IMR-90 (cell line): ENCODE results near the gene ANKRD24. TPM values are rescaled to one million over a fixed set of nuclear protein-coding genes. Genes with fewer than 3 reads are reported as not detected.

Source experiments
- ATAC-seq: fragments of 200-7000 bp; cut with Tn5 transposase; 2 replicates; pipeline ENCODE4 v1.9.1; 2020; ENCODE audit warnings: low read depth, mild to moderate bottlenecking, moderate library complexity
- BruUV-seq: library from RNA; stranded (reverse); fragments of 400-500 nt; replicated peaks from 2 replicates; lab custom pipeline; 2021; lab: Mats Ljungman, UMichigan
- CTCF ChIA-PET: fragments of 300-600 bp; formaldehyde crosslinking; extraction: SDS; loops from one replicate; lab custom pipeline; 2021; ENCODE audit warnings: antibody characterized with exemption; lab: Yijun Ruan, JAX
- POLR2A ChIA-PET: fragments of 300-600 bp; sonication (Branson Sonifier 250); formaldehyde crosslinking; loops from one replicate; lab custom pipeline; 2022; ENCODE audit warnings: antibody characterized with exemption; ENCODE audit not compliant: unreplicated experiment; lab: Charles Lee
- DNase-seq: peaks from one replicate; pipeline ENCODE4 v3.0.0; 2013
- H2AFZ ChIP-seq: replicated peaks from 2 replicates; pipeline ENCODE3; 2013; ENCODE audit warnings: low read length, mild to moderate bottlenecking; ENCODE audit not compliant: poor library complexity
- H2AK5ac ChIP-seq: 2 replicates; pipeline ENCODE4 v1.6.1; 2013; ENCODE audit warnings: low read depth, low read length, inconsistent platforms
- H2AK9ac ChIP-seq: replicated peaks from 2 replicates; pipeline ENCODE3; 2013; ENCODE audit warnings: mild to moderate bottlenecking, low read depth, low read length, moderate library complexity; ENCODE audit not compliant: poor library complexity
- H2BK120ac ChIP-seq: 2 replicates; pipeline ENCODE4 v1.6.1; 2013; ENCODE audit warnings: low read depth, low read length, inconsistent platforms
- H2BK15ac ChIP-seq: 3 replicates; pipeline ENCODE4 v1.6.1; 2013; ENCODE audit warnings: low read depth, low read length, inconsistent platforms
- H2BK20ac ChIP-seq: 2 replicates; pipeline ENCODE4 v1.6.1; 2013; ENCODE audit warnings: low read depth, mild to moderate bottlenecking, inconsistent platforms, low read length, moderate library complexity
- H2BK5ac ChIP-seq: 2 replicates; pipeline ENCODE4 v1.6.1; 2013; ENCODE audit warnings: mild to moderate bottlenecking, low read depth, low read length, inconsistent platforms; ENCODE audit not compliant: poor library complexity, severe bottlenecking
- H3K14ac ChIP-seq: replicated peaks from 2 replicates; pipeline ENCODE4 v1.6.1; 2013; ENCODE audit warnings: low read depth, low read length, inconsistent platforms
- H3K18ac ChIP-seq: 2 replicates; pipeline ENCODE4 v1.6.1; 2013; ENCODE audit warnings: low read depth, low read length, control low read depth
- H3K23ac ChIP-seq: 2 replicates; pipeline ENCODE4 v1.6.1; 2013; ENCODE audit warnings: low read depth, low read length, inconsistent platforms
- H3K27ac ChIP-seq: 2 replicates; pipeline ENCODE4 v1.5.1; 2013; ENCODE audit warnings: mild to moderate bottlenecking, control low read depth, low read length; ENCODE audit not compliant: insufficient read depth
- H3K27me3 ChIP-seq: 2 replicates; pipeline ENCODE4 v1.6.1; 2013; ENCODE audit warnings: low read length; ENCODE audit not compliant: control insufficient read depth, insufficient read depth
- H3K36me3 ChIP-seq: 2 replicates; pipeline ENCODE4 v1.6.1; 2013; ENCODE audit warnings: low read length, mixed read lengths; ENCODE audit not compliant: control insufficient read depth, insufficient read depth
- H3K4ac ChIP-seq: 2 replicates; pipeline ENCODE4 v1.6.1; 2013; ENCODE audit warnings: low read depth, low read length, inconsistent platforms
- H3K4me1 ChIP-seq: 2 replicates; pipeline ENCODE4 v1.6.1; 2013; ENCODE audit warnings: low read length, mixed read lengths; ENCODE audit not compliant: control insufficient read depth, insufficient read depth
- H3K4me2 ChIP-seq: 2 replicates; pipeline ENCODE4 v1.6.1; 2013; ENCODE audit warnings: low read depth, mild to moderate bottlenecking, control low read depth, low read length, moderate library complexity
- H3K4me3 ChIP-seq: 2 replicates; pipeline ENCODE4 v1.5.1; 2013; ENCODE audit warnings: low read depth, mild to moderate bottlenecking, control low read depth, low read length, moderate library complexity; ENCODE audit not compliant: insufficient read depth
- H3K56ac ChIP-seq: 2 replicates; pipeline ENCODE4 v1.6.1; 2013; ENCODE audit warnings: low read length, inconsistent platforms; ENCODE audit not compliant: insufficient read depth; ENCODE audit errors: extremely low read depth
- H3K79me1 ChIP-seq, 2 experiments: 2 replicates each; pipeline ENCODE4 v1.6.1; 2013; ENCODE audit warnings: low read length in 2 of 2, inconsistent platforms in 1 of 2, low read depth in 1 of 2
- H3K9ac ChIP-seq: 2 replicates; pipeline ENCODE4 v1.6.1; 2013; ENCODE audit warnings: low read depth, low read length, control low read depth
- H3K9me1 ChIP-seq: 2 replicates; pipeline ENCODE4 v1.6.1; 2013; ENCODE audit warnings: low read length, inconsistent platforms; ENCODE audit not compliant: insufficient read depth
- H3K9me3 ChIP-seq: 2 replicates; pipeline ENCODE4 v1.6.1; 2013; ENCODE audit warnings: low read length; ENCODE audit not compliant: control insufficient read depth, insufficient read depth
- H4K20me1 ChIP-seq: 2 replicates; pipeline ENCODE4 v1.6.1; 2013; ENCODE audit warnings: low read length, inconsistent platforms; ENCODE audit not compliant: insufficient read depth
- H4K5ac ChIP-seq: 2 replicates; pipeline ENCODE4 v1.6.1; 2013; ENCODE audit warnings: mild to moderate bottlenecking, low read depth, low read length, control low read depth
- H4K8ac ChIP-seq, 2 experiments: 2 replicates each; pipeline ENCODE4 v1.6.1; 2013; ENCODE audit warnings: low read depth in 2 of 2, low read length in 2 of 2, control low read depth in 1 of 2, inconsistent platforms in 1 of 2
- H4K91ac ChIP-seq: 2 replicates; pipeline ENCODE4 v1.6.1; 2013; ENCODE audit warnings: low read depth, low read length, inconsistent platforms; ENCODE audit not compliant: insufficient read depth
- BHLHE40 ChIP-seq: fragments of 150-350 bp; IDR thresholded peaks from 2 replicates; pipeline ENCODE4 v1.6.1; 2016; ENCODE audit warnings: mild to moderate bottlenecking, low read depth, low read length
- CEBPB ChIP-seq: IDR thresholded peaks from 2 replicates; pipeline ENCODE4 v1.6.1; 2012; ENCODE audit warnings: low read depth, low read length, improper control_type of control experiment
- CHD1 ChIP-seq: IDR thresholded peaks from 2 replicates; pipeline ENCODE4 v1.6.1; 2012; ENCODE audit warnings: low read depth, low read length, improper control_type of control experiment
- FOS ChIP-seq: fragments of 150-350 bp; IDR thresholded peaks from 2 replicates; pipeline ENCODE4 v1.6.1; 2016; ENCODE audit warnings: low read depth, low read length
- MAFK ChIP-seq: IDR thresholded peaks from 2 replicates; pipeline ENCODE4 v1.6.1; 2012; ENCODE audit warnings: low read depth, low read length, improper control_type of control experiment
- MAZ ChIP-seq: IDR thresholded peaks from 2 replicates; pipeline ENCODE4 v1.6.1; 2012; ENCODE audit warnings: low read depth, mild to moderate bottlenecking, low read length, improper control_type of control experiment, moderate library complexity, borderline replicate concordance
- MXI1 ChIP-seq: IDR thresholded peaks from 2 replicates; pipeline ENCODE4 v1.6.1; 2012; ENCODE audit warnings: low read depth, mild to moderate bottlenecking, low read length, moderate library complexity, borderline replicate concordance
- NFE2L2 ChIP-seq: fragments of 150-350 bp; IDR thresholded peaks from 2 replicates; pipeline ENCODE4 v1.6.1; 2016; ENCODE audit warnings: low read depth, mild to moderate bottlenecking, low read length
- POLR2A ChIP-seq: IDR thresholded peaks from 2 replicates; pipeline ENCODE4 v1.6.1; 2012; ENCODE audit warnings: mild to moderate bottlenecking, low read depth, low read length
- RAD21 ChIP-seq: IDR thresholded peaks from 2 replicates; pipeline ENCODE4 v1.6.1; 2012; ENCODE audit warnings: low read length, improper control_type of control experiment
- RCOR1 ChIP-seq: IDR thresholded peaks from 2 replicates; pipeline ENCODE4 v1.6.1; 2012; ENCODE audit warnings: mild to moderate bottlenecking, low read length, improper control_type of control experiment; ENCODE audit not compliant: insufficient replicate concordance
- RFX5 ChIP-seq: IDR thresholded peaks from 2 replicates; pipeline ENCODE4 v1.8.0; 2012; ENCODE audit warnings: low read depth, mild to moderate bottlenecking, low read length, moderate library complexity
- SMC3 ChIP-seq: fragments of 150-350 bp; IDR thresholded peaks from 2 replicates; pipeline ENCODE4 v1.6.1; 2016; ENCODE audit warnings: low read depth, mild to moderate bottlenecking, antibody characterized with exemption, low read length, moderate library complexity
- WGBS, 2 experiments: methylation state at CpG; one replicate each; pipeline versions ENCODE4 v1.1.5 to v1.1.7; 2013; ENCODE audit warnings: missing lambda C conversion rate in 2 of 2; ENCODE audit not compliant: insufficient read length in 1 of 2; ENCODE audit errors: extremely low coverage in 2 of 2; 5-methylcytosine and 5-hydroxymethylcytosine counted together
- dilution Hi-C: fragments of 300-500 bp; cut with HindIII; formaldehyde crosslinking; loops from one replicate; pipeline ENCODE4 v1.14.3; 2018; ENCODE audit warnings: low sequenced_read_pairs; ENCODE audit not compliant: unreplicated experiment
- in situ Hi-C: fragments of 300-500 bp; cut with MboI; formaldehyde crosslinking; loops from 3 replicates; pipeline ENCODE4 v1.14.3; 2019; ENCODE audit warnings: low sequenced_read_pairs, inconsistent platforms, mixed read lengths
- intact Hi-C: fragments of 100-400 bp; cut with micrococcal nuclease; formaldehyde crosslinking; loops from 2 replicates; pipeline ENCODE4 v1.10.0; 2022
- polyA plus RNA-seq, 3 experiments: library from polyadenylated mRNA; depleted of rRNA; stranded (reverse); fragments of >200 nt; gene quantifications; 2 replicates each; pipeline ENCODE4 v1.2.3, GENCODE V29; 2012; ENCODE audit warnings: low replicate concordance in 1 of 3
- total RNA-seq: library from RNA; depleted of rRNA; stranded (reverse); fragments of >200 nt; gene quantifications from 2 replicates; pipeline ENCODE4 v1.2.3, GENCODE V29; 2012
- TF ChIP-seq, protein P1 (sequence below): fragments of 150-350 bp; IDR thresholded peaks from 2 replicates; pipeline ENCODE4 v1.6.1; 2017; ENCODE audit warnings: mild to moderate bottlenecking, antibody characterized with exemption, low read length, low read depth
- TF ChIP-seq, protein P2 (sequence below): fragments of 150-350 bp; IDR thresholded peaks from 2 replicates; pipeline ENCODE4 v1.6.1; 2016; ENCODE audit warnings: low read depth, mild to moderate bottlenecking, low read length, moderate library complexity, borderline replicate concordance
- TF ChIP-seq, protein P3 (sequence below): conservative IDR thresholded peaks from 2 replicates; pipeline ENCODE4 v1.5.1; 2012; ENCODE audit warnings: mild to moderate bottlenecking, low read depth, low read length, improper control_type of control experiment

Gene ANKRD24
- total and polyA plus RNA-seq, 2 of the 4 experiments (the other 2 are of a cell fraction), result 0.18 to 0.21 TPM

DNA sequence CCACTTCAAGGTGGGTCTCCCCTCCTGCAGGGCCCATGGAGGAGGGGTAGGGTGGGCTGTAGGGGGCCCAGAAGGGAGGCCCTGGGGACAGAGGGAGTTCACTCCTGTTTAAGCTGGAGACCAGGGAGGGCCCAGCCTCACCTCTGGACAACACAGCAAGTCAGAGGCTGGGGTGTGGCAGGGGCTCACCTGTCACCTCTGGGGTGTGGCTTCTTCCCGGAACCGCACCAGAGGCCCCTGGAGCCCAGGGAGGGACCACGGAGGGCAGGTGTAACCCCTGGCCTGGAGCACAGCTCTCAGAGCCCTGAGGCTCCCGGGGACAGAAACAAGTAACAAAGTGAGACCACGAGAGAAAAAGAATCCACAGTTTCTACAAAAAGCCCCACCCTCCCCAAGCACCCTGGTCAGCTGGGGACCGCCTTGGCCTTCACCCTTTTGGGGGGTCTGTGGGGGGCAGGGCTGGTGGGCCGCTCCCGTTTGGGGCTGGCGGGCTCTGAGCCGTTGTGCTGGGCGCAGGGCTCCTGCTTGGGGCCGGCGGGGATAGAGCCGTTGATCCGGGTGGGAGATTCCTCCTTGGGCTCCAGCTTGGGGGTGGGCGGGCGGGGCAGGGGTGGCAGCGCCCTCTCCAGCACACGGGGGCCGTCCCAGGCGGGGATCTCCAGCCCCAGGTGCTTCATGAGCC is 8.1 kb upstream of the ANKRD24 start:
- Histone ChIP-seq H3K9ac (no peak overlapping the region), H3K56ac (no peak overlapping the region), H4K20me1 (peaks cover 12% of the 10 kb centered on the region), H3K14ac (no peak overlapping the region), H3K4me2 (no peak overlapping the region), H4K91ac (no peak overlapping the region), H2BK120ac (no peak overlapping the region), H3K27me3 (peaks cover 5% of the 10 kb centered on the region; the same call in 1 of the 2 replicates), H3K79me1 (no peaks in the 10 kb centered on the region; a peak in 1 of 4 replicates), H3K23ac (no peak overlapping the region), H2AFZ (no peak overlapping the region), H2BK15ac (no peak overlapping the region), H3K27ac (no peak overlapping the region), H4K5ac (no peak overlapping the region), H3K4ac (no peak overlapping the region), H2BK5ac (no peak overlapping the region), H3K9me1 (no peaks in the 10 kb centered on the region), H2AK9ac (no peak overlapping the region), H3K4me3 (no peak overlapping the region), H3K4me1 (no peaks in the 10 kb centered on the region), H2BK20ac (no peak overlapping the region), H2AK5ac (no peak overlapping the region), H3K36me3 (peaks cover 15% of the 10 kb centered on the region; the same call in 1 of the 2 replicates), H3K18ac (no peak overlapping the region), H3K9me3 (no peaks in the 10 kb centered on the region), H4K8ac (no peak overlapping the region)
- DNase-seq (no peak), ATAC-seq (no peak)
- dilution Hi-C loops, result no loop called here
- no peak for TF ChIP-seq RFX5
- TF ChIP-seq, protein P1, sequence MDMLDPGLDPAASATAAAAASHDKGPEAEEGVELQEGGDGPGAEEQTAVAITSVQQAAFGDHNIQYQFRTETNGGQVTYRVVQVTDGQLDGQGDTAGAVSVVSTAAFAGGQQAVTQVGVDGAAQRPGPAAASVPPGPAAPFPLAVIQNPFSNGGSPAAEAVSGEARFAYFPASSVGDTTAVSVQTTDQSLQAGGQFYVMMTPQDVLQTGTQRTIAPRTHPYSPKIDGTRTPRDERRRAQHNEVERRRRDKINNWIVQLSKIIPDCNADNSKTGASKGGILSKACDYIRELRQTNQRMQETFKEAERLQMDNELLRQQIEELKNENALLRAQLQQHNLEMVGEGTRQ, result no peak
- no peak for TF ChIP-seq RAD21
- TF ChIP-seq CEBPB, result no peak
- TF ChIP-seq FOS, result no peak
- no peak for TF ChIP-seq POLR2A
- TF ChIP-seq MAZ, result no peak
- TF ChIP-seq, protein P2, sequence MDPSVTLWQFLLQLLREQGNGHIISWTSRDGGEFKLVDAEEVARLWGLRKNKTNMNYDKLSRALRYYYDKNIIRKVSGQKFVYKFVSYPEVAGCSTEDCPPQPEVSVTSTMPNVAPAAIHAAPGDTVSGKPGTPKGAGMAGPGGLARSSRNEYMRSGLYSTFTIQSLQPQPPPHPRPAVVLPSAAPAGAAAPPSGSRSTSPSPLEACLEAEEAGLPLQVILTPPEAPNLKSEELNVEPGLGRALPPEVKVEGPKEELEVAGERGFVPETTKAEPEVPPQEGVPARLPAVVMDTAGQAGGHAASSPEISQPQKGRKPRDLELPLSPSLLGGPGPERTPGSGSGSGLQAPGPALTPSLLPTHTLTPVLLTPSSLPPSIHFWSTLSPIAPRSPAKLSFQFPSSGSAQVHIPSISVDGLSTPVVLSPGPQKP, result no peak
- TF ChIP-seq RCOR1, result no peak
- no peak for TF ChIP-seq CHD1
- TF ChIP-seq SMC3, result no peak
- no peak for TF ChIP-seq MAFK
- TF ChIP-seq, protein P3, sequence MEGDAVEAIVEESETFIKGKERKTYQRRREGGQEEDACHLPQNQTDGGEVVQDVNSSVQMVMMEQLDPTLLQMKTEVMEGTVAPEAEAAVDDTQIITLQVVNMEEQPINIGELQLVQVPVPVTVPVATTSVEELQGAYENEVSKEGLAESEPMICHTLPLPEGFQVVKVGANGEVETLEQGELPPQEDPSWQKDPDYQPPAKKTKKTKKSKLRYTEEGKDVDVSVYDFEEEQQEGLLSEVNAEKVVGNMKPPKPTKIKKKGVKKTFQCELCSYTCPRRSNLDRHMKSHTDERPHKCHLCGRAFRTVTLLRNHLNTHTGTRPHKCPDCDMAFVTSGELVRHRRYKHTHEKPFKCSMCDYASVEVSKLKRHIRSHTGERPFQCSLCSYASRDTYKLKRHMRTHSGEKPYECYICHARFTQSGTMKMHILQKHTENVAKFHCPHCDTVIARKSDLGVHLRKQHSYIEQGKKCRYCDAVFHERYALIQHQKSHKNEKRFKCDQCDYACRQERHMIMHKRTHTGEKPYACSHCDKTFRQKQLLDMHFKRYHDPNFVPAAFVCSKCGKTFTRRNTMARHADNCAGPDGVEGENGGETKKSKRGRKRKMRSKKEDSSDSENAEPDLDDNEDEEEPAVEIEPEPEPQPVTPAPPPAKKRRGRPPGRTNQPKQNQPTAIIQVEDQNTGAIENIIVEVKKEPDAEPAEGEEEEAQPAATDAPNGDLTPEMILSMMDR, result no peak
- TF ChIP-seq NFE2L2, result no peak
- TF ChIP-seq MXI1, result no peak
- TF ChIP-seq BHLHE40, result no peak
- CTCF ChIA-PET, result no interaction called here
- in situ Hi-C loops, result no loop called here
- BruUV-seq, result no TSS peak
- WGBS, 2 experiments, result 76% methylated on average over 13 of the region's 21 CpGs; no CpG with 5 or more reads in 1 of the 2 experiments
- POLR2A ChIA-PET, result no interaction called here
- intact Hi-C loops, result no loop called here
